Measurements from ENCODE around the gene PGBD1.
"Not testable (repeated sequence)": the region's sequence is repeated elsewhere in the genome, so short reads cannot be mapped to it uniquely, and the experiment has no call there.

Gene PGBD1

DNA sequence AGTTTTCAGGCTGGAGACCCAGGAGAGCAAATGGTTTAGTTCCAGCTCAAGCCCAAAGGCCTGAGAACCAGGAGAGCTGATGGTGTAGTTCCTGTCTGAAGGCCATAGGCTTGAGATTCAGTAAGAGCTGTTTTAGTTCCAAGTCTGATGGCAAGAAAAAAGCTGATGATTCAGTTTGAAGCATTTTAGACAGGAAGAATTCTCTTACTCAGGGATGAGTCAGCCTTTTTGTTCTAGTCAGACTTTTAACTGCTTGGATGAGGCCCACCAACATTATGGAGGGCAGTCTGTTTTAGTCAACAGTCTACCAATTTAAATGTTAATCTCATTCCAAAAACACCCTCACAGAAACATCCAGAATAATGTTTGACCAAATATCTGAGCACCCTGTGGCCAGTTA is 11.9 kb upstream of the PGBD1 start:
- in situ Hi-C loops (cut with MboI; ENCODE audit: low sequenced_read_pairs): no loop called here

DNA sequence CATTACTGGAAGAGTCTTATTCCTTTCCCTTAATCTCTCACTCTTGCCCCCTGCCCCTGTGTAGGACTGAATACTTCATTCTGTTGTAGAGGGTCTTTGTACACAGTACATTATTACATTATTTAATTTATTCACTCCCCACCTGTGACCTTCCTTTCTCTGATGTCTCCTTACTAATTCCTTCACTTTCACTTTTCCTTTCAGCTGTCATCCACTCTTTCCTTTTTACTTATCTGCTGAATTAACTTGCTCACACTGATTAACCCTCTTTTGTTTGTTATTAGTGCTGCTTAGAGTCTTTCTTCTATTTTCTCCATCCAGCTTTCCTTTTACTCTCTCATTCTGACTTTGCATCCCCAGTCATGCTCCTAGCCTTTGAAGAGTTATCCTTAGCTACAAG is 6.5 kb upstream of the PGBD1 start:
- in situ Hi-C loops (cut with MboI; ENCODE audit: low sequenced_read_pairs): no loop called here

DNA sequence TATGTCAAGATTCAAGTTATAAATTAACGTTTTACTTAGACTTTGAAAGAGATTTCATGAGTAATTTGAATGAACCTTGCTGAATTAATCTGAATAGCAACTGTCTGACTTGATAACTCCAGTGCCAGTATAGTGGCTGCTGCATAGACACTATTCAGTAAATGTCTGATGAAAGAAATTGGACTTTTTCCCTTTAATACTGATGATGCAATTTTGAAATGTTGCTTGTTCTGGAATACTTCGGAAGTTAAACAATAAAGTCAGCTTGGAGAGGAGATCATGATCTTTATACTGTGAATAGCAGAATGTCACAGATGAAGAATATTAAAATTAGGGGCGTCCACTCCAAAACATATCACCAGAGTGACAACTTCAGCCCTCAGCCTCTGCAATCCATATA is 3.6 kb upstream of the PGBD1 start:
- in situ Hi-C loops (cut with MboI; ENCODE audit: low sequenced_read_pairs): no loop called here

DNA sequence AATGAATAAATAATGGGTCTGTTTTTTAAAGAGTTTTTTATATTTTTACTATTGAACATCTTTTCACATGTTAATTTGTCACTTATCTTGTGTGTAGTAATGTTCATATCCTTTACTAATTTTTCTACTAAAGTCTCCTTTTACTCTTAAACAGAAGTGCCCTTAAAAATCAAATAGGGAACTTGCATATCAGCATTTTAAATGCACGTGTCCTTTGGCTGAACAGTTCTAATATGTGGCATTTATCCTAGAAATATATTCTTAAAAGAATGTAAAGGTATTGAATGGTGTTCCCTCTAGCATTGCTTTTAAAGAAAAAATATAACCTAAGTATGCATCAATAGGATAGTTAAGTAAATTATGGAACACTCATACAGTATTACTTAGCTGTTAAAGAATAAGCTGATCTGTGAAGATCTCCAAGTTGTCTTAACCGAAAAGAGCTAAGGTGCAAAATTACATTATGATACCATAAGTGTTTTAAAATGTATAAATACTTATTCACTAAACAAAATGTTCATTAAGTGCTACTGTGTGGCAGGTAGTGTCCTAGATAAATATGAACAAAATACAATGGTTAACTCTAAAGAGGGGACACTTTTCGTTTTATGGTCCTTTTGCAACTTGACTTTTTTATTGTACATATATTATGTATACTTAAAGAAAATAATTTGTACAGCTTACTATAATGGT is 631 bp upstream of the PGBD1 start:
- in situ Hi-C loops (cut with MboI; ENCODE audit: low sequenced_read_pairs): no loop called here

DNA sequence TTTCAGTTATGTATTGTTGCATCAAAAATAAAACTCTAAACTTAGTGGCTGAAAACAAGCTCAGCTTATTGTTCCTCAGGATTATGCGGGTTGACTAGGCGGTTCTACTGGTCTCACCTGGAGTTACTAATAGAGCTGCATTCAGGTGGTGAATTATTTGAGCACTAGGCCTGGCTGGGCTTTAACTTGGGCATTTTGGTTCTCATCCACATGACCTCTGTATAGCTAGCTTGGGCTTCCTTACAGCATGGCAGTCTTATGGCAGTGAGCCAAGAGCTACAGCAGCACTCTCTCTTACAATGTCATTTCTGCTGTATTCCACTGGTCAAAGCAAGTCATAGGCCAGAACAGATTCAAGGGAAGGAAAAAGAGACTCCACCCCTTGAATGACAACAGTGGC is 1.6 kb downstream of the PGBD1 start:
- in situ Hi-C loops (cut with MboI; ENCODE audit: low sequenced_read_pairs): no loop called here

DNA sequence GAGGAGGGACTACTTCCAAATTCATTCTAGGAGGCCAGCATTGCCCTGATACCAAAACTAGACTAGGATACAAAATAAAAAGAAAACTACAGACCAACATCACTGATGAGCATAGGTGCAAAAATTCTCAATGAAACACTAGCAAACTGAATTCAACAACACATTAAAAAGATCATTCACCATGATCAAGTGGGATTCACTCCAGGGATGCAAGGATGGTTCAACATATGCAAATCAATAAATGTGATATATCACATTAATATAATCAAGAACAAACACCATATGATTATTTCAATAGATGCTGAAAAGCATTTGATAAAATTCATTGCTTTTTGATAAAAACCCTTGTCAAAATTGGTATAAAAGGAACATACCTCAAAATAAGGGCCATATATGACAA is 10.2 kb downstream of the PGBD1 start:
- in situ Hi-C loops (cut with MboI; ENCODE audit: low sequenced_read_pairs): no loop called here

DNA sequence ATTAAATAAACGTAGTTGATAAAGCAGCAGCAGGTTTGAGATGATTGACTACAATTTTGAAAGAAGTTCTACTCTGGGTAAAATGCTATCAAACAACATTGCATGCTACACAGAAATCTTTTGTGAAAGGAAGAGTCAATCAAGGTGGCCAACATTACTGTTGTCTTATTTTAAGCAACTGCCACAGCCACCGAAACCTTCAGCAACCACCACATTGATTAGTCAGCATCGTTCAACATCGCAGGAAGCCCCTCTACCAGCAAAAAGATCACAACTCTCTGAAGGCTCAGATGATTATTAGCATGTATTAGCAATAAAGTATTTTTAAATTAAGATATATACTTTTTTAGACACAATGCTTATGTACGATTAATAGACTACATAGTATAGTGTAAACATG is 14.0 kb downstream of the PGBD1 start:
- in situ Hi-C loops (cut with MboI; ENCODE audit: low sequenced_read_pairs): no loop called here

DNA sequence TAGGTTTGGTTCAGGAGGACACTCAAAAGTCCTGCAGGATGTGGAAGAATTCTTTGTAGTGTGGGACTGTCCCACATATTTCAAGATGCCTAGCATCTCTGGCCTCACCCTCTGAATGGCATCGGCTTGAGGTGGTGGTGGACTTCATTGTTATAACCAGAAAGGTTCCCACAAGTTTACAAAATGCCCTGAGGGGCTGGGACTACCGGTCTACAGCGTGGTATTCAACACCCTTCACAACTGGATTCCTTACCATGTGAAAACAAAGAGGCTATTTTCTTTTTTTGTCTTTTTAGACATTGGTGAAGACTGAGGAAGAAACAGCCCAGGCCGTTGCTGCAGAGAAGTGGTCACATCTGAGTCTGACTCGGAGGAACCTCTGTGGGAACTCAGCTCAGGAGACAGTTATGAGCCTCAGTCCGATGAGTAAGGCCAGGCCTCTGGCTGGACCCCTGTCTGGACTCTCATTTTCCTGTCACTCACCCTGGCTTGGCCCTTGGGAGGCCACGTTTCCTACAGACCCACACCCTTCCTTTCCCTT is 15.2 kb downstream of the PGBD1 start:
- in situ Hi-C loops (cut with MboI; ENCODE audit: low sequenced_read_pairs): no loop called here

DNA sequence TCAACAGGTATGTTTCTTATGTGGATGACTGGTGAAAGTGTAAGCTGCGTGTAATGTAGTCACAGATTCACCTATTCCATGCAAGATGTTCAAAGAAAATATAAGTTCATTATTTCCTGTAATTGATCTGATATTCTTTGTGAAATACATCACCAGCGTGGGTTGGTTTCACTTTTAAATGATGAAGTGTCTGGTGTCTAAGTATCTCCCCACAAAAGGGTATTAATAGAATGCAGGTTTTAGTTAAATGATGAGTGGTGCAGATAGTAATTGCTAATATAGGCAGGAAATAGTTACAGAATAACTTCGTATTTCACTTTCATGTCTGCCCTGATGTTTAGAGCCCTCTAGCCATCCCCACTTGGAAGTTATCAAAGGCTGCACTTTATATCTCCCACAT is 22.2 kb downstream of the PGBD1 start:
- in situ Hi-C loops (cut with MboI; ENCODE audit: low sequenced_read_pairs): no loop called here

DNA sequence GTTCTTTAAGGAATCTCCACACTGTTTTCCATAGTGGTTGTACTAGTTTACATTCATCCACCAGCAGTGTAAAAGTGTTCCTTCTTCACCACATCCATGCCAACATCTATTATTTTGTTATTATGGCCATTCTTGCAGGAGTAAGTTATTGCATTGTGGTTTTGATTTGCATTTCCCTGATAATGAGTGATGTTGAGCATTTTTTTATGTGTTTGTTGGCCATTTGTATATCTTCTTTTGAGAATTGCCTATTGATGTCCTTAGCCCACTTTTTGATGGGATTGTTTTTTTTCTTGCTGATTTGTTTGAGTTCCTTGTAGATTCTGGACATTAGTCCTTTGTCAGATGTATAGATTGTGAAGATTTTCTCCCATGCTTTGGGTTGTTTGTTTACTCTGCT is 25.0 kb downstream of the PGBD1 start:
- in situ Hi-C loops (cut with MboI; ENCODE audit: low sequenced_read_pairs): not testable (repeated sequence)

DNA sequence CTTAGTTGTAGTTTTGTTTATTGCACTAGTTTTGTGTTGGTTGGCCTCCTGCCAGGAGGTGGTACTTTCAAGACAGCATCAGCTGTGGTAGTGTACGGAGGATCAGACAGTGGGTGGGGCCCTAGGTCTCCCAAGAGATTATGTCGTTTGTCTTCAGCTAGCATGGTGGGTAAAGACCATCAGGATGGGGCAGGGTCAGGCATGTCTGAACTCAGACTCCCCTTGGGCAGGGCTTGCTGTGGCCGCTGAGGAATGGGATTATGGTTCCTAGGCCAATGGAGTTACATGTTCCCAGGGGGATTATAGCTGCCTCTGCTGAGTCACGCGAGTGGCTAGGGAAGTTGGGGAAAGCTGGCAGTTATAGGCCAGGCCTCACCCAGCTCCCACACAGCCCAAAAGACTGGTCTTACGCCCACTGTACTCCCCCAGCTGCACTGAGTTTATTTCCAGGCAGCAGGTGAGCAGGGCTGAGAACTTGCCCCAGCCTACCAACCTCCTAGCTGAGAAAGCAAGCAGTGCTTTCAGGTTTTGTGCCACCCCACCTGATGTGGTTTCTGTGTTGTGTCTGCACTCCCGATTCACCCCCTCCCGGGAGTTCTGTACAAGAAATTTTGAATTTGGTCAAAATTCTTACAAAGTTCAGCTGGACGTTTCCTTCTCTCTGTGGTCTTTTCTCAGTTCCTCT is 29.9 kb downstream of the PGBD1 start:
- in situ Hi-C loops (cut with MboI; ENCODE audit: low sequenced_read_pairs): no loop called here

DNA sequence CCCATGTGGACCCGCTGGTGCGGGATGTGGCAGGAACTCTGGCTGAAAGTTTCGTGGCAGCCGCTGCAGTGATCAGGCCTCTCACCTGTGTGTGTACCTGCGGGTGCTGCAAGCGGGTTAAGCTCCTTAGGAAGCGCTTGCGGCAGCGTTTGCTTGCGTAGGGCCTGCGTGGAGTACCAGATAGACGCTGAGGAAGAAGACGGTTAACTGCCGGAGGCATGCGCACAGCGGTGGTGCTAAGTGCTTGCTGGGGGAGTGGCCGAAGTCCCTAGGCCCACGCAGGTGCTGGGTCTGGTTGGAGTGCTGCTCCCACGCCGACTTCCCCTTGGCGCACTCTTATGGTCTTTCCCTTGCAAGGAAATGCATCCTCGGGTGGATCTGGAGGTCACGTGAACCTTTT is 31.6 kb downstream of the PGBD1 start:
- in situ Hi-C loops (cut with MboI; ENCODE audit: low sequenced_read_pairs): no loop called here

DNA sequence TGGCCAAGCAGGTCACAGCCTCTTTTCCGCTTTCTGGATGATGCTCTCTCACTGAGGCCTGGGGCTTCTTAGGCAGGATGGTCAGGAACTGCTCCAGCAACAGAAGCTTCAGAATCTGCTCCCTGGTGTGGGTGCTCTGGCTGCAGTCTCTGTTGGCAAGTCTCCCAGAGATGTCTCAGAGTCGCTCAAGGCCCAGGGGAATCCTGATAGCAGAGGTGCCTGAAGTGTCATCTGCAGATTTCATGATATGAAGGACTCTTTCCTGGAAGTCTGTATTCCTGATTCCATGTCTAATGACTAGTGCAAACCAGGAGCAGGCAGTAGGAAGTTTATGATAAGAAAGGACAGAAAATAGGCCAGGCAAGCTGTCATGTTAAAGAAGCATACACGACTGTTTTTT is 34.3 kb downstream of the PGBD1 start:
- in situ Hi-C loops (cut with MboI; ENCODE audit: low sequenced_read_pairs): no loop called here

DNA sequence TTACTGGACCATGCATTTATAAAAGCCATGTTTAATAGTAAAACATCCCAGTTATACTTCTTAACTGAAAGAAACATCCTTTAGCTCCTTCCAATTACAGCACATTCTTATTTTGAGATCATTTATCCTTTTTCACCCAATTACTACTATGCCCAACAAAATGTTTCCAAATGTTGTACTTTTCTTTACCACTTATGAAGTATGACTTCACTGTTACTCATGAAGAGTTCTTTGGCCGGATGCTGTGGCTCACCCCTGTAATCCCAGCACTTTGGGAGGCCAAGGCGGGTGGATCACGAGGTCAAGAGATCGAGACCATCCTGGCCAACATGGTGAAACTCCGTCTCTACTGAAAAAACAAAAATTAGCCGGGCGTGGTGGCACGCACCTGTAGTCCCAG is 36.5 kb downstream of the PGBD1 start:
- in situ Hi-C loops (cut with MboI; ENCODE audit: low sequenced_read_pairs): not testable (repeated sequence)

DNA sequence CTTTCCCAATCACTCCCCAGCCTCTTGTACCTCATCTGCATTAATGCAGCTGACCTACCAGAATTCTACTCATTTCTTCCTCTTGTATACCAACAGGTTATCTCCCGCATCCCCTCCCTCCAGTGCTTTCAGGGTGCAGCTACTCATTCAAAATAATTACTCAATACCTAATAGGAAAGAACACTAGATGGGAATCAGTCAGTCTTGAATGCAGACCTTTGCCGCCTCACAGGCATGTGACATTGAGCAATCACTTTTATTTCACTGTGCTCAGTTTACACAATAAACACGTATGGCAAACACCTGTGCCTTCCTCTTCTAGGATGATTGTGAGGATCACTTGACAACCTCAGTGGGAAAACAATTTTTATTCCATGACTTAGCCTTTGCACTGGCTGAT is 41.3 kb downstream of the PGBD1 start:
- in situ Hi-C loops (cut with MboI; ENCODE audit: low sequenced_read_pairs): no loop called here

DNA sequence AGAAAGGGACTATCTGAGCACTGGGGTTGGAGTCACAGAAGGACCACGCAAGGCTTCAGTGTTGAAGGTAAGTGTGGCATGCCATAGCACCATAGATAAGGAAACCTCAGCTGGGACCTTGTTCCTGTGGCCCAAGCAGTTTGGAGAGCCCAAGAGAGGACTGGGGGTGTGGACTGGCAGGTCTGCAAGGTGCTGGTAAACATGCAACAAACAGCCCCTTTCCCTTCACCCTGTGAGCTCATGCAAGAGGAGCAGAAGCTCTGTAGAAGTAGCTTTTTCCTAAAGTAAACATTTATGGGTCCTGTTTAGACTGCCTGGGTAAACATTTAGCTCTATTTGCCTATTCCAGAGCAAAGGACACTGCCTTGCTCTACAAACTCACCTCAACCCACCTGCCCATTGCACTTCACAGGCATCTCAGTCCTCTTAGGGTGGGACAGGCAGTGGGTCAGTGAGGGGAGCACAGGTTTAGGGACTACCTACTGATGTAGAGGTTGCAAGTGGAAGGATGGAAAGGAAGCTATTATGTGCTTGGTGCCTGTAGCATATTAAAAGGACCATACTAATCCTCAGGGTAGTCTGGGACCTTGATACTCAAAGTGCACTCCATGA is 42.5 kb downstream of the PGBD1 start:
- in situ Hi-C loops (cut with MboI; ENCODE audit: low sequenced_read_pairs): no loop called here

DNA sequence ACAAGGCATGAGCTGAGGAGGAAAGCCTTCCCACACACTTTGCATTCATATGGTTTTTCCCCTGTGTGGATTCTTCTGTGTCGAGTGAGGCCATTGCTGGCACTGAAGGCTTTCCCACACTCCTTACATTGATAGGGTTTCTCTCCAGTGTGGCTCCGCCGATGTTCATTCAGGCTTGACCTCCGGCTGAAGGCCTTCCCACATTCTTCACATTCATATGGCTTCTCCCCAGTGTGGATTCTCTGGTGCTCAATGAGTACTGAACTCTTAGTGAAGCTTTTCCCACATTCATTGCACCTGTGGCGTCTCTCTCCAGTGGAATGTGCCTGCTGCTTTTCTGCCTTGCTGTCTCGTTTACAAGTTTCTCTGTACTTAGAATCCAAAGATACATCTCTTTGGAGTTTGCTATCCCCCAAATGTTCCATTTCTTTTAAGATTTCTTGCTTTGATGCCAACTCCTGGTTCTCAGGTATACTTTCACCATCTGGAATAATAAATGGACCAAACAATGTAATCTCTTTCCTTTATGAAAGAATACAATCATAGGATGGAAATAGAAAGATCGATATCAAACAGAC is 45.1 kb downstream of the PGBD1 start:
- in situ Hi-C loops (cut with MboI; ENCODE audit: low sequenced_read_pairs): loop anchor here (25.0 kb wide), 1 partner anchor 439 kb away; a partner anchor contains a TSS

DNA sequence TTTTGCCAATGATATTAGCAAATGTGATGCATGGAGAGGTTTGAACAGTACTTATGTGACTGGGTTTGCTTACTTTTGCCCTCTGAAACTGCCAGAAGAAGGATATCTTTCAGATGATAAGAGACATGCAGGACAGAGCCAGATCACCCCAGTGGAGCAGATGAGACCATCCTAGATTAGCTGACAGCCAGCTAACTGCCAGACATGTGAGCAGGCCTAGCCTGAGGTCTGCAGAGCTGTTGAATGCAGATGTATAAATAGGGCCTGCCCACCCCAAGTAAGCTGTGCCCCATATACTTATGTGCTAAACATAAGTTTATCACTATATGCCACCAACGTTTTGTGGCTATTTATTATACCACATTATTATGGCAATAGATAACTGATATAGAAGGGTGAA is 48.7 kb downstream of the PGBD1 start:
- in situ Hi-C loops (cut with MboI; ENCODE audit: low sequenced_read_pairs): loop anchor here (25.0 kb wide), 1 partner anchor 443 kb away; a partner anchor contains a TSS

DNA sequence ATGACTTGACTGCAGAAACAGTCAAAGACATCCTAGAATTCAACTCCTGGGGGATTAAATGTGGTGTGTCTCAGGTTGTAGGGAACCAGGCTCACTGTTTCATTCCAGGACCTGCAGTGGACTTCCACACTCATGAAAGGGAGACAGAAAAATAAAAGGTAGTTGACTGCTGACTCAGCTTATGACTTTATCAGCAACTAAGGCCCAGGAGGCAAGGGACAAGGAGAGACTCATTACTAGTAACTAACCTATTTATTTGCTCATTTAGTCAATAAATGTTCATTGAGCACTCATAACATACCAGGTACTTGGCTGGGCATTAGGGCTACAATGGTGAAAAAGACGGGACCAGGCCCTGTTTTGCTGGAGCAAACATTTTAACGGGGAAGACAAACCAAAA is 51.7 kb downstream of the PGBD1 start:
- in situ Hi-C loops (cut with MboI; ENCODE audit: low sequenced_read_pairs): loop anchor here (25.0 kb wide), 1 partner anchor 446 kb away; a partner anchor contains a TSS

DNA sequence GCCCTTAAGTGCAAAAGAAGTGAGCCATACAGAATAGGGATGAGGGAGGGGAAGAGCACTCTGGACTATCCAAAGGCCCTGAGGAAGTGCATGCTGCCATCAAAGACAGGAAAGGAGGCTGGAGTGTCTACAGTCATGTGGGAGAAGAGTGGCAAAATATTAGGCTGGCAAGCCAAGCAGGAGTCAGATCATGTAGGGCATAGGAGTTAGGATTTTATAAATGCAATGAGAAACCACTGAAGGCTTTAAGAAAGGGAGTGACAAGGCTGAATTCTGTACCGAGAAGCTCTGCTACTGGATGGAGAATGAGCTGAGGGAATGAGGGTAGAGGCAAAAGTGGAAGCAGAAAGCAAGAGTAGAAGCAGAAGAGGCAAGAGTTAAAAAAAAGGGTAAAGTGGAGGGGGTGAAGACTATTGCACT is 52.2 kb downstream of the PGBD1 start:
- in situ Hi-C loops (cut with MboI; ENCODE audit: low sequenced_read_pairs): loop anchor here (25.0 kb wide), 1 partner anchor 446 kb away; a partner anchor contains a TSS

DNA sequence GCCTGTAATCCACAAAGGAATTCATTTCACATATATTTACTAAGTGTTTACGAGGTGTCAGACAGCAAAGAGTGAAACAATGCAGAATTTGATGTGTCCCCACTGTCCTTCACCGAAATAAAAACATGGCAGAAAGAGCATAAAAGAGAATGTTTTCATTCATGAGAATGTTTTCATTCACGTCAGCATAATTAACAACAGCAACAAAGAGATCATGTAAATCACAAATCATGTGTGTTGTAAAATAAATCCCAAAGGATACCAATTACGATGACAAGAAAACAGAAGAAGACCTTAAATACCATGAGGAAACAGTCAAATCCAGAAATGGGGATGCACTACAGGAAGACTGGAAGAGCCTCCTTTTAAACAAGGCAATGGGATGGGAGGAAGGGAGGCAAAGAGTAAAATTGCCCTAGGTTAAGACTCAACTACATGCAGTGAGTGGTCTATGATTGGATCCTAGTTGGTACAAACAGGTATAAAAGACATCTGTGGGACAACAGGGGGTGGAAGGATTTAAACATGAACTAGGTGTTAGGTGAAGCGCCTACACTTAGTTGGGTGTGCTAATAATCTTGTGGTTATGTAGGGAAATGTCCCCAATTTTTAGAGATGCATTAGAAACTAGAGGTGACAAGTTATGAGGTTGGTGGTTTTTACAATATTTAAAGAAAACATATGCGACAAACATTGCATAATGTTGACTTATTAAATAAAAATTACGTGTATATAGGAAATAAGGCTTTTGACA is 53.1 kb downstream of the PGBD1 start:
- in situ Hi-C loops (cut with MboI; ENCODE audit: low sequenced_read_pairs): loop anchor here (25.0 kb wide), 1 partner anchor 447 kb away; a partner anchor contains a TSS
